ENCODE results near the gene PDZD2.
A peak's percentile ranks its signal among the peaks of the same experiment; 100 is the strongest.

PDZD2 gene

GRCh38 chr5:32092938-32093812, 454.2 kb downstream of the PDZD2 start:
- Histone ChIP-seq H3K36me3 (ENCODE audit: control insufficient read depth, low read length) (peaks cover 15% of the 10 kb centered on the region), H3K4me3 (ENCODE audit: low read length) (no peak overlapping the region), H3K27ac (ENCODE audit: low read depth, low read length) (no peak overlapping the region), H4K20me1 (ENCODE audit: control insufficient read depth, insufficient read depth, low read depth, low read length) (no peaks in the 10 kb centered on the region), H3K9me3 (ENCODE audit: control insufficient read depth, insufficient read depth, low read length) (no peaks in the 10 kb centered on the region), H3F3A (ENCODE audit: control insufficient read depth, insufficient read depth) (peaks cover 6% of the 10 kb centered on the region), H3K79me2 (ENCODE audit: control insufficient read depth, low read length) (no peaks in the 10 kb centered on the region), H3K27me3 (ENCODE audit: control insufficient read depth, low read length) (no peaks in the 10 kb centered on the region), H3K4me1 (ENCODE audit: control insufficient read depth, low read length) (no peaks in the 10 kb centered on the region), H3K4me2 (ENCODE audit: low read length) (no peak overlapping the region), H3K9me2 (replicated peaks; ENCODE audit: control insufficient read depth, low read length) (no peaks in the 10 kb centered on the region)
- TF ChIP-seq EZH2phosphoT487 (IDR thresholded peaks at IDR 0.05; ENCODE audit: borderline replicate concordance, low read length) (no peak), CTCF (IDR thresholded peaks at IDR 0.05; ENCODE audit: low read depth, low read length, poor library complexity, severe bottlenecking) (peak; percentile 90)

GRCh38 chr5:32094691-32095090, 455.8 kb downstream of the PDZD2 start:
- TF ChIP-seq EZH2phosphoT487 (IDR thresholded peaks at IDR 0.05; ENCODE audit: borderline replicate concordance, low read length) (no peak), CTCF (IDR thresholded peaks at IDR 0.05; ENCODE audit: low read depth, low read length, poor library complexity, severe bottlenecking) (no peak)
- Histone ChIP-seq H3K27ac (ENCODE audit: low read depth, low read length) (no peak overlapping the region), H3K4me2 (ENCODE audit: low read length) (no peak overlapping the region), H3K27me3 (ENCODE audit: control insufficient read depth, low read length) (no peaks in the 10 kb centered on the region), H3F3A (ENCODE audit: control insufficient read depth, insufficient read depth) (peaks cover 6% of the 10 kb centered on the region), H3K4me3 (ENCODE audit: low read length) (no peak overlapping the region), H3K36me3 (ENCODE audit: control insufficient read depth, low read length) (peaks cover 30% of the 10 kb centered on the region), H4K20me1 (ENCODE audit: control insufficient read depth, insufficient read depth, low read depth, low read length) (no peaks in the 10 kb centered on the region), H3K9me2 (replicated peaks; ENCODE audit: control insufficient read depth, low read length) (no peaks in the 10 kb centered on the region), H3K9me3 (ENCODE audit: control insufficient read depth, insufficient read depth, low read length) (no peaks in the 10 kb centered on the region), H3K4me1 (ENCODE audit: control insufficient read depth, low read length) (no peaks in the 10 kb centered on the region), H3K79me2 (ENCODE audit: control insufficient read depth, low read length) (no peaks in the 10 kb centered on the region)

- H3K36me3 ChIP-seq (ENCODE audit: control insufficient read depth, low read length), result peaks cover 34% of the 10 kb centered on the region
- H3K4me3 ChIP-seq (ENCODE audit: low read length), result no peak overlapping the region
- no peak overlapping the region for H3K27ac ChIP-seq (ENCODE audit: low read depth, low read length)
- no peaks in the 10 kb centered on the region for H3K4me1 ChIP-seq (ENCODE audit: control insufficient read depth, low read length)
- no peak overlapping the region for H3K4me2 ChIP-seq (ENCODE audit: low read length)
- no peak for TF ChIP-seq EZH2phosphoT487 (IDR thresholded peaks at IDR 0.05; ENCODE audit: borderline replicate concordance, low read length)
- no peak for TF ChIP-seq CTCF (IDR thresholded peaks at IDR 0.05; ENCODE audit: low read depth, low read length, poor library complexity, severe bottlenecking)
- no peaks in the 10 kb centered on the region for H3K27me3 ChIP-seq (ENCODE audit: control insufficient read depth, low read length)
- H4K20me1 ChIP-seq (ENCODE audit: control insufficient read depth, insufficient read depth, low read depth, low read length), result no peaks in the 10 kb centered on the region
- H3K9me3 ChIP-seq (ENCODE audit: control insufficient read depth, insufficient read depth, low read length), result no peaks in the 10 kb centered on the region
- peaks cover 6% of the 10 kb centered on the region for H3F3A ChIP-seq (ENCODE audit: control insufficient read depth, insufficient read depth)
- no peaks in the 10 kb centered on the region for H3K9me2 ChIP-seq (replicated peaks; ENCODE audit: control insufficient read depth, low read length)
- H3K79me2 ChIP-seq (ENCODE audit: control insufficient read depth, low read length), result no peaks in the 10 kb centered on the region
These were observed 456.3 kb downstream of the PDZD2 start for GRCh38 chr5:32095261-32095671.

Data from DOHH2 (cell line).